ENCODE results near the gene E2F6. TPM values are rescaled to one million over a fixed set of nuclear protein-coding genes. Genes with fewer than 3 reads are reported as not detected.

The E2F6 gene
- total RNA-seq, 1 experiment from 2014 or later = 21.8 TPM

- TF ChIP-seq, protein P1, sequence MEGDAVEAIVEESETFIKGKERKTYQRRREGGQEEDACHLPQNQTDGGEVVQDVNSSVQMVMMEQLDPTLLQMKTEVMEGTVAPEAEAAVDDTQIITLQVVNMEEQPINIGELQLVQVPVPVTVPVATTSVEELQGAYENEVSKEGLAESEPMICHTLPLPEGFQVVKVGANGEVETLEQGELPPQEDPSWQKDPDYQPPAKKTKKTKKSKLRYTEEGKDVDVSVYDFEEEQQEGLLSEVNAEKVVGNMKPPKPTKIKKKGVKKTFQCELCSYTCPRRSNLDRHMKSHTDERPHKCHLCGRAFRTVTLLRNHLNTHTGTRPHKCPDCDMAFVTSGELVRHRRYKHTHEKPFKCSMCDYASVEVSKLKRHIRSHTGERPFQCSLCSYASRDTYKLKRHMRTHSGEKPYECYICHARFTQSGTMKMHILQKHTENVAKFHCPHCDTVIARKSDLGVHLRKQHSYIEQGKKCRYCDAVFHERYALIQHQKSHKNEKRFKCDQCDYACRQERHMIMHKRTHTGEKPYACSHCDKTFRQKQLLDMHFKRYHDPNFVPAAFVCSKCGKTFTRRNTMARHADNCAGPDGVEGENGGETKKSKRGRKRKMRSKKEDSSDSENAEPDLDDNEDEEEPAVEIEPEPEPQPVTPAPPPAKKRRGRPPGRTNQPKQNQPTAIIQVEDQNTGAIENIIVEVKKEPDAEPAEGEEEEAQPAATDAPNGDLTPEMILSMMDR (conservative IDR thresholded peaks at IDR 0.05) = no peak
- Histone ChIP-seq H4K20me1 (ENCODE audit: control insufficient read depth, insufficient read depth, insufficient read length) (no peaks in the 10 kb centered on the region), H2BK15ac (ENCODE audit: low read depth, low read length) (no peak overlapping the region), H3K9ac (ENCODE audit: extremely low read depth, insufficient read length, low read length) (no peak overlapping the region), H3K14ac (ENCODE audit: insufficient read depth, low read length) (no peak overlapping the region), H3K4me1 (ENCODE audit: insufficient read depth, low read length) (peaks cover 3% of the 10 kb centered on the region; the same call in 1 of the 2 replicates), H4K5ac (ENCODE audit: insufficient read length, low read depth, low read length) (no peak overlapping the region), H2BK20ac (ENCODE audit: low read depth, low read length, poor library complexity, severe bottlenecking) (no peak overlapping the region), H2BK5ac (ENCODE audit: insufficient read length, low read length) (no peak overlapping the region), H2AFZ (ENCODE audit: low read length) (no peak overlapping the region), H3T11ph (ENCODE audit: low read length) (no peak overlapping the region), H3K79me2 (ENCODE audit: insufficient read depth, low read length) (peaks cover 4% of the 10 kb centered on the region; the same call in 1 of the 2 replicates), H3K4me2 (ENCODE audit: insufficient read depth, insufficient read length, low read length) (no peak overlapping the region), H2BK12ac (ENCODE audit: insufficient read length, low read depth, low read length) (no peak overlapping the region), H3K23ac (ENCODE audit: insufficient read length, low read depth, low read length) (no peak overlapping the region), H2AK5ac (ENCODE audit: insufficient read length, low read length) (no peak overlapping the region), H3K56ac (ENCODE audit: insufficient read length, low read depth, low read length) (no peak overlapping the region), H3K9me3 (ENCODE audit: control insufficient read depth, low read depth, low read length) (no peaks in the 10 kb centered on the region), H3K27ac (ENCODE audit: insufficient read length, low read depth, low read length) (no peak overlapping the region), H4K91ac (ENCODE audit: insufficient read length, low read depth, low read length) (no peak overlapping the region), H3K27me3 (ENCODE audit: insufficient read depth, low read length) (no peaks in the 10 kb centered on the region), H3K4ac (ENCODE audit: low read depth, low read length) (no peak overlapping the region), H4K8ac (replicated peaks; ENCODE audit: insufficient read length, low read depth, low read length) (no peak overlapping the region), H3K23me2 (ENCODE audit: insufficient read length, low read depth, low read length, poor library complexity, severe bottlenecking) (no peaks in the 10 kb centered on the region), H3K79me1 (ENCODE audit: insufficient read depth, low read depth, low read length, poor library complexity, severe bottlenecking) (no peaks in the 10 kb centered on the region), H3K18ac (ENCODE audit: insufficient read length, low read depth, low read length) (no peak overlapping the region), H2BK120ac (ENCODE audit: low read depth, low read length, poor library complexity, severe bottlenecking) (no peak overlapping the region)
- Mint-ChIP-seq H3K4me1 (peaks cover 5 to 15% of the 10 kb centered on the region in 2 experiments), H3K27ac (peak overlapping the region in 2 of 3 experiments; percentile 75 to 91; a peak in 3 of 7 replicates), H3K27me3 (ENCODE audit: low read depth) (no peaks in the 10 kb centered on the region), H3K36me3 (ENCODE audit: insufficient read depth in 1 of 3, low read depth in 3 of 3) (peaks cover 0 to 5% (median 3%) of the 10 kb centered on the region in 3 experiments; a peak in 4 of 7 replicates), H3K4me3 (no peak overlapping the region), H3K9me3 (peaks cover 2% of the 10 kb centered on the region in 2 experiments; a peak in 3 of 5 replicates)
- no peak for DNase-seq
- no CpG with 5 or more reads among the region's 8 CpGs for WGBS (ENCODE audit: extremely low coverage, insufficient read length, low lambda C conversion rate)
Observed at GRCh38 chr2:11508279-11508678, 42.3 kb upstream of the E2F6 start.

Data from H9 (cell line).